ENCODE data around the gene PROB1. TPM values are rescaled to one million over a fixed set of nuclear protein-coding genes. Genes with fewer than 3 reads are reported as not detected.
"Not testable (repeated sequence)": the region's sequence is repeated elsewhere in the genome, so short reads cannot be mapped to it uniquely, and the experiment has no call there.

The PROB1 gene
- total RNA-seq, 1 experiment from 2014 or later, result 0.53 TPM

DNA sequence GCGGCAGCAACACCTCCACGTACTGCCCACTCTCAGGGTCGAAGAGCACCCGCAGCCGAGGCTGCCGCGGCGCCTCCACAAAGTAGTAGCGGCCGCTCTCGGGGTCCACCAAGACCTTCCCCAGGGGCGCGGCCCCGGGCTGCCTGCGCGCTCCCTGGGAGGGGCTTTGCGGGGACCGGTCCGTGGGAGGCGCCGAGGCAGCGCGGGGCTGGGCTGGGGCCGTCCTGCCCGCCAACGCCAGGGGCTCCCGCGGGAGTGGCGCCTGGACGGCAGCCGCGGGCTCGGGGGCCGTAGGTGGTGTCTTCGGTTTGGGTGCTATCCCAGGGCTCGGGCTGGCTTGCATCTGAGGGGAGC is 2.6 kb downstream of the PROB1 start:
- no peak for DNase-seq (ENCODE audit: low spot score)

DNA sequence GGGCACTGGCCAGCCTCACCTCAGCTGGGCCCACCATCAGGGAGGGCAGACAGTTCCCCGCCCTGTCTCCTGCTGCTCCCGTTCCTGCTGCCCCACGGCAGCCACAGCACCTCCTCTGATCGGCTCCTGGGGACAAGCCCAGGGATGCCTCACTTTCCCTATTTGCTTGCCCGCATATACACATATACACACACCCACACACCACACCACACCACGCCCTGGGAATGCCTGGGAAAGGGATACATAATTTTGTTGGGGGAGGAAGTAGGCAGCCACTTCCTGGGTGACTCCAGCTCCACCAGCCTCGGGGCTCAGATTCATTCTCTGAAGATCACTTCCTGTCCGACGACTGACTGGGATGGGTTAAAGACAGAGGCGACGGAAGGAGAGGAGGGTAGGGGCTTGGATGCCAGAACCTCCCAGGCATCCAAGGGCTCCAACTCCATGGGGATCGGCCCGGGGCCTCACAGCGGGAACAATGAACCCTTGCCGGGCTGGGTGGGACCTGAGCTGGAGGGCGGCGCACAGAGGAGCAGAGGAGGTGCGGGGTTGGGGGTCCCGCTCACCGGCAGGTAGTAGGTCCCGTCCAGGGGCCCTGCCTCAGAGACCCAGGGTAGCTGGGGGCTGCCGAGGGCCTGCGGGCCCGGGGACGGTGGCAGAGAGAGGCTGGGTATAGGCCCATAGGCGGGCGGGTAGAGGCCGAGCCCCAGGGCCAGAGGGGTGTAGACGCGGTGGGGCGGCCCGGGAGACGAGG is 3.2 kb downstream of the PROB1 start:
- peak; percentile 81 for DNase-seq (ENCODE audit: low spot score)

DNA sequence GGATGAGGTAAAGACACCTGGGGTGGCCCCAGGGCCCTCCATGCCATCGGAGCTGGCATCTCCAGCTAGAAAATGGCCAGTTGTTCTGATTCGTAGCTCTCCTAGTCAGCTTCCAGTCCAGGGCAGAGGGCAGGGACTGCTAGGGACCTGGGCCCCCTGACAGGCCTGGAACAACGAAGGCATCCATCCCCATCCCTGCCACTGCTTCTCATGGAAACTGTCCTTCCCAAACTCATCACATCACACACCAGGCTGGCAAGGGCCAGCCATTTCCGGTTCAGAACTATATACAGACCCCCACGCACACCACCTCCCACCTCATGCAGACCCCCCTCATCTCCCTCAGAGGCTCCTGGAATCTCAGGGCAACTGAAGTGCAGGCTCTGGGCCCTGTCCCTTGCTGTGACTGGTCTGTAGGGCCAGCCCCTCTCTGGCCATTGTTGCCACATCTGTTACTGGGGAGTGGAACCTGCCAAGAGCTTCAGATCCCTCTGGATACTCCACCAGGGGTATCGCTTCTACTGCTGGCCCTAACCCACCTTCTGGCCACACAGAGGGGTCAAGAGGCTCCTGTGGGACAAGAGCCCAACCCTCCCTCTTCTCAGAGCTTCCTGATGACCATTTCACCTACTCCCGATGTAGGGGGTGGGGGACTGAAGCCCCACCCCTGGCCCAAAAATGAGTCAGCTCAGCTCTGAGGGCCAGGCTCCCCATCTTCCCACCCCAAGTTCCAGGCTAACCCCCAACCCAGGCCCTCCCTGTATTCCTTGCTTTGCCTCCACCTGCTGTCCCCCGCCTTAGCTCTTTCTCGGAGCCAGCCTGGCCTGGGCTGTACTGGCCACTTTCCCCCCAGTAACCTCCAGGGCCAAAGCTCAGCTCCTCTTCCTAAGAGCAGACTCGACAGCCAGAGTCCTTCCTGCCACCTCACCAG is 4.0 kb downstream of the PROB1 start:
- peak; percentile 30 for DNase-seq (ENCODE audit: low spot score)

DNA sequence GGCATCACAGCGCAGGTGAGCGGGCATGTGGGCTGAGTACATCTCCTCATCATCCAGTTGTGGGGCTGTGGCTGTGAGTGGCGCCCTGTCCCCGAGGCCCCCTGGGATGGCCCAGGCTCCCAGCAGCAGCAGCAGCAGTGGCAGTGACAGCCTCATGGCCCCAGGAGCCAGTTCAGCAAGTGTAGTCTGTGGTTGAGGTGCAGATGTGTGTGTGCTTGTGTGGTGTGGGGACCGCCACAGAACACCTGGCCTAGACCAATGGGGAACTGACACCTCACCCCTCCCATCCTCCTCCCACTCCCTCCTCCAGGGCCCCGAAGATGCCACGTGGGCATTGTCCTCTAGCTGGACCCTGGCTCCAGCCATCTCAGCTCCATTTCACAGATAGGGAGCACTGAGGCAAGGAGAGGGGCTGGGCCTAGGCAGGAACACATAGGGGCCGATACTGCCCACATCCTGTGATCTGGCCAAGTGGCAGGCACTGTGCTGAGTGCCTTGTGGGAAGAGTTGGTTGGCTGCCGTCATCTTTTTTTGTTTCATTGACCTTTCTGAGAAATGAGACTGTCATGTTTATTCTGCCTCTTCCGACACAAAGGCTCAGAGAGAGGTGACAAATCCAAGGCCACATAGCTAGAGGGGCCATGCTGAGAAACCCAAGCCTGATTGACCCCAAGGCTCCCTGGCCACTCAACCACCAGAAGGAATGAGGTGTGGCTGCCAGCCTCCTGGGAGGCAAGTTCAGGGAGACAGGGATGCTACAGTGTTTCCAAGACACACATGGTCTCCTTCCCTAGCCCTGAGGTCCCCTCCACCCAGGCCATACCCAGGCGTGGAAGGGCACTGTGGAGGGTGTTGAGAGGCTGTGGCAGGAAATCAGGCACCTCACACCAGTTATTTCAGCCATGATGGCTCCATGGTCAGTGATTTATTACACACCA is 4.9 kb downstream of the PROB1 start, which contains the start of gene MZB1:
Gene MZB1 (minus strand): TSS at position 213 of the 938 bp plus-strand sequence. CDS start 57 bp downstream, at position 156.
- no peak for DNase-seq (ENCODE audit: low spot score)

DNA sequence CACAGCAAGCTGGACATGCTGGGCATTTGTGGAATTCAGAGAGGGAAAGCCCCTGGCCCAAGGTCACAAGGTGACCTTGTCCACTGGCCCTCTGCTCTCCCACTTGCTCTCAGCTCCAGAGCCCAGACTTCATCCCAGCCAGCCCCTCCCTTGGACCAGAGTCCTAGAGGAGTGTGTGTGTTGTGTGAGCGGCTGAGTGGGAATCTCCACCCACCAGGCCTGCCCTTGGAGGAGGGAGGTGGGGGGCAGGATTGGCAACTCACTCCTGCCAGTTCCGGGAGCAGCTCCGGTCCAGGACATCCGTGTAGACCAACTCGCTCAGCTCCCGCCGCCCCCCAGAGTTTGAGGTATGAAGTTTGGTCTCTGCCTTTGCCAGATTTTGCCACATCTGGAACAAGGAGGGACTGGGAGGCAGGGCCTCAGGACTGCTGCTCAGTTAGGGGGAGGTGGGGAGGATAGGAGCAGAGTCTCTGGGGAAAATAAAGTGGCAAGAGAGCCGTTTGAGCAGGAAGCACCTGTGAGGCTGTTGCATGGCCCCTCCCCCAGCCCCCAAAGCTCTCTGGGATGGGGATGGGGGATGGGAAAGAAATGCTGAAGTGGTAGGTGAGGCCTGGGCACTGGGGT is 6.6 kb downstream of the PROB1 start:
- no peak for DNase-seq (ENCODE audit: low spot score)

DNA sequence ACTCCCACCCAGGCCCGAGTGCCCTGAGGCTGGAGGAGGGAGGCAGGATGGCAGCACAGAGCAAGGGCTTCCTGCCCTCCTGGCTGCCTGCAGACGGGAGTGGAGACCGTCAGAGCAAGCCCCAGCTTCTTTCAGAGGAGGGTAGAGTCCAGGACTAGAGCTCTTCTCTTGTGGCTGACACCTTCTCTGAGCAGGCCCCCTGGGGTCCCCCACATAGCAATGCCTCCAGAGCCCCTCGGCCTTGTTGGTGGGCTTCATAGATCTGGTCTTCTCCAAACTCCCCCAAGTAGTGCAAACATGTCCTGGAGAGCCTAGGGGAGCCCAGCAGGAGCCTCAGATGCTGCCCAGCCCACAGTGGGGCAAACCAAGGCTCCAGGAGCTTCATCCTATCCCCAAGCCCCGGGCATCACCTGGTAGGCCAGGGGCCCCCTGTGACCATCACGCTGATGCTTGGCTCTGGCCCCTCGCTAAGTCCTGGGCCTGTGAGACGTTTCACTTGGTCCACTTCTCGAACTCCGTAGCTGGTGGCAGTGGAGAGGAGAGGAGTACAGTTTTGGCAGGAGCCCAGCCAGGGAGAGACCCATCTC is 7.2 kb downstream of the PROB1 start:
- DNase-seq (ENCODE audit: low spot score), result no peak

DNA sequence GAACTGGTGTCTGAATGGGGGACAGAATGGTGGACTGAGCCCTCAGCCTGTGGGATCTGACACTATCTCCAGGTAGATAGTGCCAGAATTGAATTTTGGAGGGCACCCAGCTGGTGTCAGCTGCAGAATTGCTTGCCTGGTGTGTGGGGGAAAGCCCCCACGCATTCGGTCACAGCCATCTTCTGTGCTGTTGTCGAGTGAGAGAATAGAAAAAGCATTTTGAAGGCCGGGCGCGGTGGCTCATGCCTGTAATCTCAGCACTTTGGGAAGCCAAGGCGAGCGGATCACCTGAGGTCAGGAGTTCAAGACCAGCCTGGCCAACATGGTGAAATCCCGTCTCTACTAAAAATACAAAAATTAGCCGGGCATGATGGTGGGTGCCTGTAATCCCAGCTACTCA is 7.9 kb downstream of the PROB1 start:
- not testable (repeated sequence) for DNase-seq (ENCODE audit: low spot score)

DNA sequence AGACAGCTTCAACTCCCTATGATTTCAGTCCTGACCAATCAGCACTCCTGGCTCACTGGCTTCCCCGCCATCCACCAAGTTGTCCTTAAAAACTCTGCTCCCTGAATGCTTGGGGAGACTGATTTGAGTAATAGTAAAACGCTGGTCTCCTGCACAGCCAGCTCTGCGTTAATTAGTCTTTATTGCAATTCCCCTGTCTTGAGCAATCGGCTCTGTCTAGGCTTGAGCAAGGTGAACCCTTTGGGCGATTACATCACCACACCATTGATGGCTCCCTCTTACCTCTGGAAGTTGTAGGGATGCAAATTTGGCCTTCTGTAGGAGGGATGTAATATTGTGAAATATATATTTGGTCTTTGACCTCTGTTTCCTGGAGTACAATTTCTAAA is 8.9 kb downstream of the PROB1 start:
- DNase-seq (ENCODE audit: low spot score), result no peak

DNA sequence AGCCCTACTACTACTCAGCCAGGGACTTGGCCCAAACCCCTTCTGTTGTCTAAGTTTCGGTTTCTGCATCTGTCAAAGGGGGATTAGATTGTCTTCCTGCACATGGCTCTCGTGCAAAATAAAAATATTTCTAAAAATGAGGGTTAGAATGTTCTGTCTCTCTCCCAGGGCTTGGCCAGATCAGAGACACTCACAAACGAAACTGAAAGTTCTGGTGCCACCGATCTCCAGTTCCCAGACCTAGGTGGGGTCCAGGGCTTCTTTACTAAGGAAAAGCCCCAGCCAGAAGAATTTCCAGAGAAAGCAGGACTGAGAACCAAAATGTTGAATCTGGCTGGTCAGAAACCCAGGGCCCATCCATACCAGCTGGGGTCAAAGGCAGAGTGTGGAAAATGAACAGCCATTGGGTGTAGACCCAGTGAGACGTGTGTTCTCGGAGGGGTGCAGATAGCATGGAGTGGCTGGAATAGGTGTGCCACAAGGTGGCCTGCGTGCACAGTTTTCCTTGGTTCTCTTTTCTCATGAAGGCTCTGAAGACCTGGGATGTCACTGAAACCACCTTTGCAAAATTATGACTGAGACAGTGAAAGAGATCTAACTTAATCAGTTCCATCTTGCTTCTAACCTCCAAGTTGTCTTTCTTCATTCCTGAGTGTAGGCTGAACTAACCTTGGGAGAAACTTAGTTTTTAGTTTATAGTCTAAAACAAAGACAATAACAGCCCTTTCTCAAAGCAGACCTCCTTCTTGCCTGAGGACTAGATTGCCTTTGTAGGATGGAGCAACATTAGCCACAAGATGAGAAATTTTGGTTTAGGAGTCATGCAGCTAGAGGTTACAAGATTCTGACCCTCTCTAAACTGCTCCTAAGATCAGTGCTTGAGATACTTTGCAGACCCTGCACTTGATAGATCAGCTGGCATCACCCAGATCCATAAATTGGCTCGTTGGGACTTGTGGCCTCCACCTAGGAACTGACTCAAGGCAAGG is 9.5 kb downstream of the PROB1 start:
- DNase-seq (ENCODE audit: low spot score), result no peak

DNA sequence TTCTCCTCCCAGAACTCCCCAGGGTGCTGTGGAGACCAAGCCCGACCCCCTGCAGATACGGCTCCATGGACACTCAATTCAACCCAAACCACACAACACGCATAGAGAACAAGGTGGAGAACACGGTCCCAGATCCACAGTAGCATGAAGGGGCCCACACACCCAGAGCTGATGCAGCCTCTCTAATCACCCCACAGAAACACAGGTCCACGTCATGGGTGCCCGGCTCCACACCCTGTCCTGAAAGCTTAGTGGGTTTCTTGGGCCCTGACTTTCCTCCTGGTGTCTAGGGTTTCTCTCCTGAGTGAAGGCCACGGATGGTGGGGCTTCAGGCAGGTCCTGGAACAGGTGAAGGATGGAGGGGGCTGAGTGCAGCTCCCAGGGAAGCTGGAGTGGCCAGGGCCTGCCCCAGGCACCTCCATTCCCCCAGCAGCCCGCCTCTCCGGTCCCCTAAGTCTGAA is 10.3 kb downstream of the PROB1 start:
- DNase-seq (ENCODE audit: low spot score), result no peak

DNA sequence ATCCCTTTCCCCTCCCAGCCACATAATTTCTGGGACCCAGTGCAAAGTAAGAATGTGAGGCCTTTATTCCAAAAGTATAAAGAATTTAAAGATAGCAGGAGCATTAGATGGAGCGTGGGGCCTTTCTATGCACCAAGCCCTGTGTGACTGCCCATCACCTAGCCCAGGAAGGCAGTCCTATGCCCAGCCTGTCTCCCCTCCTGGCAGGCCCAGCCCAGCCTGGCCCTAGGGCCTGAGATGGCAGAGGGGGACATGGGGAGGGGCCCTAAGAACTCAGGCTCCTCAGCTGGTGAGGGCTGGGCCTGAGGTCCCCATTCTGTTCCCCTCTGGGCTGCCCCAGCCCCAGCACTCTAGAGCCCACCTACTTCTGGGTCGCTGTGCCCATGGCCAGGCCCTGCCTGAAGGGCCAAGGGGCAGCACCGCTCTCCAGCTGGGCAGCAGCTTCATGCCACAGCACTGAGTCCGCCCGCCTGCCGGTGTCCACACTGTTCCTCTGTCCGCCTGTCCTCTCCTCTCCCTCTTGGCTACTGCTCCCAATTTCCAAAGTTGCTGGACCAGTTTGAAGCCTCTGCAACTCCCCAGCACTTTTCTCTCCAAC is 10.8 kb downstream of the PROB1 start:
- DNase-seq (ENCODE audit: low spot score), result no peak

DNA sequence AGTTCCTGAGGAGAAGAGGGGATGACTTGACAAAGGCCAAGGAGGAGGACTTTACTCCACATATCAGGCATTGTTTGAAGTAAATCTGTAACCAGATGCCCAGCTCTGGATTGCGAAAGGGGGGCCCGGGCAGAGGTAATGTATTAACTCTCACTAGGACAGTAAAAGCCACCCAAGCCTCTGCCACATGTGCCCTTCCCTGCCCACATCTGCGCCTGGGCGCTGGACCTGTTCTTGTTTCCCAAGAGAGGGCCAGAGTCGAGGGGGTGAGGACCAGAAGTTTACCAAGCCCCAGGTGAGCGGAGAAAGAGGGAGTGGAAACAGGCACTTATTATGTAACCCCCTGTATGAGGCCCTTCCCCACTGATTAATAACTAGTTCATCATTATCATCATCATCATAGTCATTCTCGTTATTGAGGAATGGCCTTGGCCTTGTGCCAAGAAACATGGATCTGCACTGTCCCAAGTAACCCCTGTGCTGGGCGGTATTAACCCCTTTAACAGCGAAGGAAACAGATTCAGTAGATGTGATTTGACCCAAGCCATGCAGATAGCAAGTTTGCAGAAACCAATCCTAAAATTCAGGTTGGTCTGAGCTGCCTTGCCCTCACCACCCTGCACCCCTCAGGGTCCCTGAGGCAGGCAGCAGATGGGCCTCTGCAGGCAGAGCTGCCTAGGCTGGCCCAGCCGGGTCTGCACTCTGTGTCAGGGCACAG is 11.5 kb downstream of the PROB1 start, which contains the start of gene SLC23A1:
Gene SLC23A1 (minus strand): TSS at position 23 of the 718 bp plus-strand sequence. CDS start 44 bp downstream, outside the sequence.
- DNase-seq (ENCODE audit: low spot score), result no peak

DNA sequence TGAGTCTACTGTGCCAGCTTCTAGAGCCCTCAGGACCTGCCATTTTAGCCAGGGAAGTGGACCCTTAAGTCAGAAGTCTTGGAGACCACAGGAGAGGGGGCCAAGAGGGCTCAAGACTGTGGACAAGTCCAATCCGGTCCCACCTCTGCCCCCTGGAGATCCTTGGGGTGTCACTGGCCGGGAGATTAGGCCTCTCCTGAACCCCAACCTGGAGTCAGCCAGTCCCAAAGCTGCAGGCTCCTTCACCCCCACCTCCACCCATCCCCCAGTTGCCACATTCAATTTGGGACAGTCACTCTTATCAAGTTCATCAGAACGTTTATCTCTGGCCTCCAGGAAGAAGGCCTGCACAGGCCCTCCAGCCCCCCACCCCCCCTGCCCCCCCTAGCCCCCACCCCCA is 12.1 kb downstream of the PROB1 start:
- no peak for DNase-seq (ENCODE audit: low spot score)

DNA sequence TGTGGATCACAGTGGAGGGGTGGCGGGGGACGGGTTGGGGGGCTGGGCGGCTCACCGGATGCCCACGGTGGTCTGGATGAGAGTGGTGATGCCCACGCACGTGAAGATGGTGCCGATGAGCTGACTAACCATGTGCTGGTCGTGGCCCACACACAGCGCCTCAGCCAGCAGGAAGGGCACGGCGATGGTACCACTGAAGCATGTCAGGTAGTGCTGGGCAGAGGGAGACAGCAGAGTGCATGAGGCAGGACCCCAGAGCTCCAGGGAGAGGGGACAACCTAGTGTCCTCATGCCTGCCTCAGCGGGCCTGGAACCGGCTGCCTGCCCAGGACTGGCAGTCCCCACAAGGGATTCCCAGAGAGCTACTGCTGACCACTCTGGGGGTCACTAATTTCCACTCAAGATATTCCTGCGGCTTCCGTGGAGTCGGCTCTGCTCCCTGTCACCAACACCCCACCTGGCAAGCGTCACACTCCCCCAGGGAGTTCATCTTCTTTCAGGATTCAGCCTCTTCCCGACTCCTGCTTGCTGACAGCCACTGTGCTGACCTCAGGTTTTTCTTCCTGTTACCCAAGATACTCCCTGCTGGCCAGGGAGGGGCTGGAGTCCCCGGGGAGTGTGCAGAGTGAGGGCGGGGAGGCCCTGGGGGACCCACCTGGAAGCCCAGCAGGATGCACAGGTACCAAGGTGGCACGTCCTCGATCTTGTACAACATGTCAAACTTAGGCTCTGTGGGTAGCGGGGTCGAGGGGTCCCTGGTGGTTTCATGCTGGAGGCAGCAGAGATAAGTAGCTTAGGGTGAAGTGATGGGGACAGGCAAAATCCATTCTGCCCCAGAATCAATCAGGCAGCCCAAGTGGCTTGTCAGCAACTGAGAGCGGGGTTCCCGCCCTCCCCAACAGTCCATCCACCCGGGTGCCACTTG is 12.8 kb downstream of the PROB1 start:
- no peak for DNase-seq (ENCODE audit: low spot score)

DNA sequence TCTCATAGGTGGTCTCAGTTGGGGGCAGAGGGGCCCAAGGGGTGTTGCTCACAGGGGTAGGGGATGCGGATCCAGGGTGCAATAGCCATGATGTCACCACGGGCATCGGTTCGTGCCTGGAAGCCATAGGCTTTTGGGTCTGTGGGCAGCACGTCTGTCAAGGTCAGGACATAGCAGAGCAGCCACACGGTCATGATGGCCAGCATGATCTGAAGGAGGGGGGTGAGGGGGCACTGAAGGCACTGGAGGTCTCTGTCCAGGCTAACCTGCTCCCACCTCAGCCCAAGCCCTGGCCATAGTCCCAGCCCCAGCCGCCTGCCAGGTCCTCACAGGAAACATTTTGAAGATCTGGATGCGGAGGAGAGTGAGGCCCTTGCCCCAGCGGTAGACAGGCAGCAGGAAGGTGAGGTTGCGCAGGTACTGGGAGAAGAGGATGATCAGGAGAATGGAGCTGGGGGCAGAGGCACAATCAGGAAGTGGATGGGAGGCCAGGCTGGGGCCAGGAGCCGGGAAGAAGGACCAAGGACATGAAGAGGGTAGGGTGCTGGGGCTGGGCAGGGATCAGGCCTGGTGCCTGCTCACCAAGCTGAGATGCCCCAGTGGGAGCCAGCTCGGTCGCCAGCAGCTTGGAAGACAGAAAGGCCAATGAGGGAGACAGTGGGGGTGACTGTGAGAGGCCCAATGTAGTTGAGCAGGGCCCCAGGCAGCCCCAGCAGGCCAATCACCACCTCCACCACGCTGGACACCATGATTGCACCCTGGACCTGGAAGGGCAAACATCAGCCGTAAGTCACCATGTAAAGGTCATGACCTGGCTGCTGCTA is 15.1 kb downstream of the PROB1 start:
- DNase-seq (ENCODE audit: low spot score), result no peak

DNA sequence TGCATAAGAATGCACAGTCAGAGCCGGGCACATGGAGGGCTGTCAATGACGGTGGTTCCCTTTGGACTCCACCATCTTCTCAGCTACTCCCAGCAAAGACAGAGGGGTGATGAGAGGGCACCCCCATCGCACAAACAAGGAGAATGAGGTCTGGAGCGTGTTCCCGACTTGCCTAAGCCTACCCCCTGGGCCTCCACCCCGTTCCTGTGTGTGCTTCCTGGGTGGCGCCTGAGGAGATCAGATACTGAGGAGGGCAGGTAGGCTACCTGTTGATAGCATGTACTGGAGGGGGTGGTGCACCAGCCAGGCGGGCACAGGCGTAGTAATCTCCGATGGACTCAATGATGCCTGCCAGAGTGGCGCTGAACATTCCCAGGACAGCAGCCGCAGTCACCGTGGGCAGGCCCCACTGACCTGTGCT is 16.0 kb downstream of the PROB1 start:
- no peak for DNase-seq (ENCODE audit: low spot score)
